Central memory CD4-positive, alpha-beta T cell (primary cell): ENCODE data around the gene SLC25A1.

ENCODE experiments used
- DNase-seq: peaks from one replicate; pipeline ENCODE4 v3.0.0; 2022

Gene SLC25A1

DNA sequence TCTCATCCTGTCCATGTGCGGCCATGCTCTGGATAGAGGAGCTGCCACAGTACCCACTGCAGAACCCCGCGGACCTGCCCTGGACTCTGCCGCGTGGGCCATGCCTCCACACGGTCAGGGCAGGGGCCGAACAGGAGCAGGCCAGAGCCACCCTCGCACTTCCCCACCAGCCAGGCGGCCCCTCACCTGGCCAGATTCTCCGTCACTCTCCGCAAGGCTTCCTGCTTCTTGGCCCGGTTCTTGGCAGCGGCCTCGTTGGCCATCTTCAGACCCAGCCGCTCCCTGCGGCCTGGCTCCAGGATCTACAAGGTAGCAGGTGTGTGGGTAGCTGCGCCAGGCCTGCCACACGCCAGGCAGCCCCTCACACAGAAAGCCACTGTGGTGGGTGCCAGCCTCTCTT, 43.7 kb downstream of the SLC25A1 start:
- no peak for DNase-seq

DNA sequence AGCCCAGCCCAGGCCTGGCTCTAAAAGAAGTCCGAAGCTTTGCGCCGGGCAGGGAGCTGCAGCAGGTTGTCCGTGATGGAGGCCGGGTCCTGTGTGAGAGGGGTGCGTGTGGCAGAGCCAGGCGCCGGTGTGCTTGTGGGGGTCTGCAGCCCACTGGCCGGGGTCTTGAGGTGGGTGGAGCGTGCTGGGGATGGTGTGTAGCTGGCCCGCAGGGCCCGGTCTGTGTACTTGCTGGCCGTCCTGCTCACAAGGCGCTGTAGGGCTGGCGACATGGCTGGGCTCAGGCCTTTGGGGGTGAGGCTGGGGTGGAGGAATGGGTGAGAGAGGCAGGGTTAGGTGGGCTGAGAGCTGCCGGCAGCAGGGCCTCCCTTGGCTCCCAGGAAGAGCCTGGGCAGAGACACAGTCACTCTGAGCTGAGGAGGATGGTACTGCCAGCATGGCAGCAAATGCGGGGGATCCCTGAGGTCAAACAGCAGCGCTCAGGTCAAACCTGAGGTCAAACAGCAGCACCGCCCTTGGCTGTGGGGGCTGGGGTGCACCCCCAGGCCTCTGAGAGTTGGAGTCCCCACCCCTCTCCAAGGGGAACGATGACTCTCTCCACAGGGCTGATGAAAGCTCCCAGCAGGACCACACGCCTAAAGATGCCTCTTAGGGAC, 44.2 kb downstream of the SLC25A1 start:
- no peak for DNase-seq

DNA sequence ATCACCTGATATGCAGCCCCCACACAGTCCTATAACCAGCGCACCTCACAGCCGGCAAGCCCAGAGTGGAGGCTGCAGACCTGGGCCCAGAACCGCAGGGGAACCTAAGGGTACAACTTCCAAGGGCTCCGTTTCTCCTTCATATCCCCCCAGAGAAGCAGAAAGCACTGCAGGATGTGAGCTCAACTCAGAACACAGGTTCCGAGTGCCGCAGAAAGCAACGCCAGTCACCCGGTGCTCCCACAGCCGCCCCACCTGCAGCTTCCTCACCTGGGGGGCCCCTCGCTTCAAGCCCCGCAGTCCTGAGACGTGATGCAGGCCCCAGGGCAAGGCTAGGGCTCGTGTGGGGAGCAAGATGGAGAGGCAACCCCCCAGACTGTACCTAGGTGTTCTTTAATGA, 45.0 kb downstream of the SLC25A1 start:
- no peak for DNase-seq

DNA sequence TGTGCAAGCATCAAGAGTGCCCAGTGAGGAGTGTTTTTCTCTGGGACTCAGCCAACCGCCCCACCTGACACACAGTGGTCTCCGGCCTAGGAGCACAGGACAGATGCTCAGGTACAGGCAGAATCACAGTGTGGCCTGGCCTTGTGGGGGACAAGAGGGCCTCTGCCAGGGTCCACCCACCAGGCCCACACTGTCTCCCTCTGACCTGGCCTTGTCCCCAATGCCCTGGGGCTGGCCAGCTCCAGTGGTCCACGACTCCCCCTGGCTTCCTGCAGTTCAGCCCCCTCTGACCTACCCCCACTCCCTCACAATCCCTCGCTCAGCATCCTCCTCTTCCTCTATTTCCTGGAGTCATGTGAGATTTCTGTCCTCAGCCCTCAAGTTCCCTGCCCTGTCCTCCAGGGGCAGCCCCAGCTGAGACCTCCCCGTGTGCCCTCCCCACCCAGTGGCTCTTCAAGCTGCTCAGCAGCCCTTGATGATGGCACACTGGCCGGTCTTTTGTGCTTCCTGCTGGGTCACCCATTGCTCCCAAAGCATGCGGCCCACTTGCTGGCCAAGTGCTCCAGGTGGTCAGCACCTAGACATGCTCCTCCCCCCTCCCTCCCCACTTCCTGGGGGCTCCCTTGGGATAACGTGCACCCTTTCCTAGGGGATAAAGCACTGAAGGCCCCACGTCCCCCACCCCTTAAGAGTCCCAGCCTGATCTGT, 45.7 kb downstream of the SLC25A1 start:
- DNase-seq = no peak

DNA sequence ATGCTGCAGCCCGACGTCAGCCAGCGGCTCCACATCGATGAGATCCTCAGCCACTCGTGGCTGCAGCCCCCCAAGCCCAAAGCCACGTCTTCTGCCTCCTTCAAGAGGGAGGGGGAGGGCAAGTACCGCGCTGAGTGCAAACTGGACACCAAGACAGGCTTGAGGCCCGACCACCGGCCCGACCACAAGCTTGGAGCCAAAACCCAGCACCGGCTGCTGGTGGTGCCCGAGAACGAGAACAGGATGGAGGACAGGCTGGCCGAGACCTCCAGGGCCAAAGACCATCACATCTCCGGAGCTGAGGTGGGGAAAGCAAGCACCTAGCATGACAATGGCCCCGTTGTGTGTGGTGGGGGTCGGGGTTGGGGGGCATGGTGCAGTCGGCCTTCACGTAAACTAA, 46.4 kb downstream of the SLC25A1 start:
- no peak for DNase-seq

DNA sequence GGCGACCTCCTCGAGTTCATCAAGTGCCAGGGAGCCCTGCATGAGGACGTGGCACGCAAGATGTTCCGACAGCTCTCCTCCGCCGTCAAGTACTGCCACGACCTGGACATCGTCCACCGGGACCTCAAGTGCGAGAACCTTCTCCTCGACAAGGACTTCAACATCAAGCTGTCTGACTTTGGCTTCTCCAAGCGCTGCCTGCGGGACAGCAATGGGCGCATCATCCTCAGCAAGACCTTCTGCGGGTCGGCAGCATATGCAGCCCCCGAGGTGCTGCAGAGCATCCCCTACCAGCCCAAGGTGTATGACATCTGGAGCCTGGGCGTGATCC, 46.9 kb downstream of the SLC25A1 start:
- DNase-seq = no peak

DNA sequence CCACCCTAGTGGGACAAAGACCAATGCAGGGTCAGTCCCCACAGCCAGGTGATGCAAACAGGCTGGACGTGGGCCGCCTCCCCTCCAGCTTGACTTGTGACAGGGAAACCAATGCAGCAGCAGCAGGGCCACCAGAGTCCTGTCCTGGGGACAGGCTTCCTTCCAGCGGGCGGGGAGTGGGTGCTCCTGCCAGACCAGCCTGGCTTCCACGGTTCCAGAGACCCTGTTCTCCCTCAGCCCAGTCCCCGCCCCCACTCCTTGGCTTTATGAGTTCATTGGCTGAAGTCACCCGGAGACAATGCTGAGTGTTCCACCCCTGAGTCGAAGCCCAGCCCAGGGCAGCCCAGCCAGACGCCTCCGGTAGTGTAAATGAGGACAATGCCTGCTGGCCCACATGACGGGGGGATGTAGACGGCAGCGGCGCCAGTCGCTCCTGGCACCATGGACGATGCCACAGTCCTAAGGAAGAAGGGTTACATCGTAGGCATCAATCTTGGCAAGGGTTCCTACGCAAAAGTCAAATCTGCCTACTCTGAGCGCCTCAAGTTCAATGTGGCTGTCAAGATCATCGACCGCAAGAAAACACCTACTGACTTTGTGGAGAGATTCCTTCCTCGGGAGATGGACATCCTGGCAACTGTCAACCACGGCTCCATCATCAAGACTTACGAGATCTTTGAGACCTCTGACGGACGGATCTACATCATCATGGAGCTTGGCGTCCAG, 47.4 kb downstream of the SLC25A1 start, which contains the start of gene TSSK2:
Gene TSSK2 (plus strand): TSS at position 350 of the 726 bp plus-strand sequence. CDS start 92 bp downstream, at position 442.
- no peak for DNase-seq

DNA sequence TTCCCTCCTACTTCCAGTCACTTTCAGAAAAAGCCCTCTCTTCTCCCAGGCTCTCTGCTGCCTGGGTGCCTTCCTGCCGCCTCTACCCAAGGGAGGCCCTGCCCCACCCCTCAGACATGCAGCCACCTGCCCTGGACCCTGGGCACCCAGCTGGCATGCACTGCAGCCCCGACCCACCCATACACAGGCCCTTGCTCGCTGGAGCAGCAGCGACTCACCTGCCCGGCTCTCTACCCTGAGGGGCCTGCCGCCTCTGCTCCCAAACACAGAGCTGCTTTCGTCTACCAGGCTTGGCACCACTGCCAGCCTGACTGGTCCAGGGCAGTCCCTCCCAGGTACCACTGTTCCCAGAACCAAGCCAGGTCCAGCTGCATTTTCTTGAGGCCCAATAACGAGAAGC, 48.7 kb downstream of the SLC25A1 start:
- DNase-seq = no peak

DNA sequence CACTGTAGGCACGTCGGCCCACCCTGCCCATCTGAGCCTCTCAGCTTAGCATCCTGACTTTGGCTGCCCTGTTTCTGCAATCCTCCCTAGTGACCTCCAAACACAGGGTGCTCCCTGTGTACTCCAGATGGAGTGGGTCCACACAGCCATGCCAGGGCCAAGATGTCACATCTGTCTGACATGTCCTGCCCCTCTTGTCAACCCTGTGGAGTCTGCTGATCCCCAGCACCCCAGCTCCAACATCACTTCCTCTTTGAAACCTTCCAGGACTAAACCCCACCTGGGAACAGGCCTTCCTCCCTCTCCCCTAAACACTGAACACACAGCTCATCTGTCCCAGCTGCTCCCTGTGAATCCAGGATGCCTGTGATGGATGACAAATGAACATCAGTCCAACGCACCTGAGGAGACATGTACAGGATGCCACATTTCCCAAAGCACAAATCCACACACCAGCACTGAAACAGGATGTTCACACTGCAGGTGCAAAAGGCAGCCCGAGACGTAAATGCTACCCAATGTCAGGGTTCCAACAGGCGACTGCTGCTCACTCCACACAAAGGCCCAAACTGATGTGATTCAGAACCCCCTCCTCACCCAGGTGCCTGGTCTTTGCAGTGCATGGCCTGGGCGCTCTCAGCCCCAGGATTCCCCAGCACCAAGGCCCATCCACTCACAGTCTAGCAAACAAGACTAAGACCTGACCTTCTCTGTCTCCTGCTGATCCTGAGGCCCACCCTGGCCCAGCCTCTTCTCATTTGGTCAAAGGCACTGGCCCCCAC, 49.4 kb downstream of the SLC25A1 start:
- no peak for DNase-seq

DNA sequence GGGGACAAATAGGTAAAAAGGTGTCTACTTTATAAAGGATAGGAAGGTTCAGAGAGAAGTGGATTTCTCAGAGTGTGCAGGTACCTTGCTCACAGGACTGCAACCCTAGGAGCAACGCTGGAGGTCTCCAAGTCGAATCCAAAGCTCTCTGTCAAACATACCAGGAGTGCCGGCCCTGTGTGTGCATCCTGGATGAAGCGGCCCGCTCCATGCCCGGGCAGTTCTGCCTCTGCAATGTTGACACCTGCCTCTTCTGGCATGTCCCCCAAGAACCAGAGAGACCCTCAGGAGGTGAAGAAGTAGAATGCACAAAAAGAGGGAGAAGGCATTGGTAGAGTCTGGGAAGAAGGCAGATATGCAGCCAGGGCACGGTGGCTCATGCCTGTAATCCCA, 50.5 kb downstream of the SLC25A1 start:
- DNase-seq = no peak

DNA sequence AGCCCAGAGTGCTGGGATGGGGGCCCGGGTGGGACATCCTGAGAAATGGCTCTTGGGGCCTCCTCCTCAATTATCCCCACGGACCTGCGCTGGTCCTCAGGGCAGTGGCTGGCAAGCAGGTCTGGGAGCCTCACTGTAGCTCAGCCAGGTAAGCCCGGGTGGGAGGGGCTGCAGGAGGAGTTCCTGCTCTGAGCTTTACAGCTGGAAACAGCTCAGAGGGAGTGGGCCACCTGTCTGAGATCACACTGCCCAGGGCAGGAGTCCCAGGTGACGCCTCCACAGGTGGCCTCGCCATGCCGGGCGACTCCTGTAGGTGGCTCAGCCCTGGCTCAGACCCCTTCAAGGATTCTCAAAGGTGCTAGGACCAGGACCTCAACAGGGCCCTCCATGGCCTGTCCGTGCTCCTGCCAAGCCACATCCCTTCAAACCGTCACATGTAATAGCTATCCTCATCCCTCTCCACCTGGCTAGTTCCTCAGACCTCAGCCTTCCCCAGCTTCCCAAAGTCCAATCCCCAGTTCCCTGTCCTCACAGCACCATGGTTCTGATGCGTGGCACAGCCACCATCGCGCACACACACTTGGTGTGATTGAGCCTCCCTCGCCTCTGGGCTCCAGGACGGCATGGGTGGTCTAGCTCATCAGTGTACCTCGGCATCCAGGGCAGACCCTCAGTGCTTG, 51.1 kb downstream of the SLC25A1 start:
- DNase-seq = no peak

DNA sequence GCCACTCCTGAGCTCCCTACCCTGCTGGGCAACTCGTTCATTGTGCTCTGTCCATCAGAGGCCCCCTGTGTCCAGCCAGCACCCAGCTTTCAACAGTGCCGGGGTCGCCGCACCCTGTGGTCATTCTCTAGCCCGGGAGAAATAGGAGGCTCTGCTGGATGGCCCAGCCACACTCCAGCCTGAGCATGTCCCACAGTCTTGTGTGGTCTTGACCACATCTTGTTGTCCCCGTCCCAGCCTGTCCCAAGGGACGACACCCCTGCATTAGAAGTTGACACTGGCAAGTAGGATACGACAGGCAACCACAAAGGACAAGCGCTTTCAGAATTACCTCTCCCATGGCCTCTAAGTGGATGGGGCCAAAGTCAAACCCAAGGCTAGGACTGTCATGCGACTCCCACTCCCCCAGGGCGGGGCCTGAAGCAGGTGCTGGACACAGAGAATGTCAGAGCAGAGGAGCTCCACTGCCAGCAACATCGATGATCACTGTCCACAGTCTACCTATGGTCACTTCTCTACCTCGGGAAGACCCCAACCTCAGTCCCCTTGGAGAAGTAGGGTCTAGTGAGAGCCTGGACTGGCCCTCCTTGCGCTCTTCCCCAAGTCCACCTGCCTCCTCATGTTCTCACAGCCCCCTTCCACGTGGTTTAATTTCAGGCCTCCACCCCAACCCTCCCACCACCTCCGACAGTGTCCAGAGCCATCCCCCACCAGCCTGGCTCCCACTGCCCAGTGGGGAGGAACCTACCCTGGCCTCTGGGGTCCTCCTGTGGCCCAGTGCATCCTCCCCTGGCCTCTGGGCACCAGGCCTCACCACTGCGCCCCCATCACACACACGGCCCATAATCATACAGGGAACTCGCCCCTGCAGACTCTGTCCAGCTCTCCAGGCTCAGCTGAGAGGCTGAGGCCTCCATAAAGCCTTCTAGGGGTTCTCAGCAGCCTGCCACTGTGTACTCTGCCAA, 51.9 kb downstream of the SLC25A1 start:
- DNase-seq = no peak
